Hematopoietic multipotent progenitor cell treated with erythropoietin and hydrocortisone succinate and interleukin-3 and kit ligand, for 4 days (in vitro differentiated cells): ENCODE results near the gene OR5B3.
"Not testable (repeated sequence)": the region's sequence is repeated elsewhere in the genome, so short reads cannot be mapped to it uniquely, and the experiment has no call there.

Experiments used
- DNase-seq: peaks from one replicate; pipeline ENCODE4 v3.0.0-alpha.2; 2015

The OR5B3 gene

DNA sequence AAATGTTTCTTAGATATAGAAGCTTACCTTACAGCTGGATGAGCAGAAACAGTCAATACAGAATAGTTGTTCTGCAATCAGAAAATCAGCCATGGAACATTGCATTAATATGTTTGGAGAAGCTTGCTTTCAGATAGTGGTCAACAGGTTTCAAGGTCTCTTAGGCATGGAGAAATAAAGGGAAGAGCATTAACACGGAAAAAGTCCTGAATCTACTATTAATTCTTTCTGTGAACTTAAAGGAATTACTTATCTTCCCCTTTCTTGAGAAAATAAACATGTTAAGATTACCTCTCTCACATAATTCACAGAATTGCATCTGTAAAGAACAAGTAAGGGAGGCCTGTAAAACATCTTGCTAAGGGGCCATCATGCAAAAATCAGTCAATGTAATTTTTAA lies at the start of gene OR5B3:
Gene OR5B3, minus strand, starts transcription at position 101 of the 400 bp plus-strand sequence. CDS start 3,465 bp downstream, outside the sequence.
- no peak for DNase-seq

GRCh38 chr11:58451585-58451984 lies 44.9 kb upstream of the OR5B3 start:
- DNase-seq, result no peak

DNA sequence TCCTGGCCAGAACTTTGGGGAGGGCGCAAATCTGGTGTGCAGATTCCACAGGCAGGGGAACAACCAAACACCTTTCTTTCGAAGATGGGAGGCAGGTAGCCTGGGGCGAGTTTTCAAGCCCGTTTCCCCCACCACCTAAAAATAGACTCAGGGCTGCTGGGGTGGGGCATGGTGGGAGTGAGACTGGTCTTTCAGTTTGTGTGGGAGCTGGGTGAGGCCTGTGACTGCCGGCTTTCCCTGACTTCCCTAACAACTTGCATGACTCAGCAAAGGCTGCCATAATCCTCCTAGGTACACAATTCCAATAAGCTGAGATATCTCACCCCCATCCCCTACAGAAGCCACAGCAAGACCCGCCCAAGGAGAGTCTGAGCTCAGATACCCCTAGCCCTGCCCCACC lies 39.6 kb upstream of the OR5B3 start:
- no peak for DNase-seq

- no peak for DNase-seq
These were observed 37.6 kb upstream of the OR5B3 start for GRCh38 chr11:58444300-58444699.

GRCh38 chr11:58442136-58442535 lies 35.5 kb upstream of the OR5B3 start, which contains the start of gene OR5B12:
OR5B12 (minus strand) TSS chr11:58442236; CDS start chr11:58440151, 2,085 bp downstream.
- DNase-seq, result no peak

- no peak for DNase-seq
These were observed 31.8 kb upstream of the OR5B3 start for GRCh38 chr11:58438486-58438885.

GRCh38 chr11:58434217-58434616 lies 27.5 kb upstream of the OR5B3 start:
- no peak for DNase-seq

GRCh38 chr11:58433638-58434203 lies 27.0 kb upstream of the OR5B3 start:
- peak; percentile 2 for DNase-seq

DNA sequence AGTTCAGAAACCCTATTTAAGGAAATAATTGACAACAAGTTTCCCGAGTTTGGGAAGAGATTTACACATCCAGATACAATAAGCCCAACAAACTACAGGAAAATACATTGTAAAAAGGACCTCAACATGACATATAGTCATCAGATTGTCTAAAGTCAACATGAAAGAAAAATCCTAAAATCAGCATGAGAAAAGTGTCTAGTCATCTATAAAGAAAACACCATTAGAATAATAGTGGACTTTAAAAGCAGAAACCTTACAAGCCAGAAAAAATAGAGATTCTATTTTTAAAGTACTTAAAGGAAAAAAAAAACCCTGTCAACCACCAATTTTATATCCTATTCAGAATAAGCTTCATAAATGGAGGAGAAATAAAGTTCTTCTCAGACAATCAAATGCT lies 22.6 kb upstream of the OR5B3 start:
- no peak for DNase-seq

DNA sequence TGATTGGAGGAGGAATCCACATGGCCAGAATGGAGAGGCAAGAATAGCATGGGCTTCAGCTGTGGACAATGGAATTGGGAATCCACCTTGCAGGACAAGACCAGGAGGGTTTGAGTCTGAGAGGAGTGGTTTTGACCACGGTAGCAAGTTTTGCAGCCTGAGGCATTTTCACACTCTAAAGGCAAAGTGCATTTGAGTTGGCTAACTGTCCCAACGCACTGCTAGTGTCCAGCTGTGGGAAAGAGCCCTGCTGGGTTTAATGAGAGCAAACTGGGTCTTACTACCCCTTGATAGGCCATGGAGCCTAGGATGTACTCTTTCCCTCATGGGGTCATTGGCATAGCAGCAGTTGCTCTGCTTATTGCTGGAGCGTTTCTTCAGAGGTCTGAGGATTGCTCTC lies 21.3 kb upstream of the OR5B3 start, which contains the start of gene OR5B2:
Gene OR5B2, minus strand, starts transcription at position 101 of the 400 bp plus-strand sequence. CDS start 4,860 bp downstream, outside the sequence.
- no peak for DNase-seq

- not testable (repeated sequence) for DNase-seq
These were observed 7.1 kb downstream of the OR5B3 start for GRCh38 chr11:58399622-58400021.

GRCh38 chr11:58395581-58395980 lies 11.1 kb downstream of the OR5B3 start:
- DNase-seq, result no peak

DNA sequence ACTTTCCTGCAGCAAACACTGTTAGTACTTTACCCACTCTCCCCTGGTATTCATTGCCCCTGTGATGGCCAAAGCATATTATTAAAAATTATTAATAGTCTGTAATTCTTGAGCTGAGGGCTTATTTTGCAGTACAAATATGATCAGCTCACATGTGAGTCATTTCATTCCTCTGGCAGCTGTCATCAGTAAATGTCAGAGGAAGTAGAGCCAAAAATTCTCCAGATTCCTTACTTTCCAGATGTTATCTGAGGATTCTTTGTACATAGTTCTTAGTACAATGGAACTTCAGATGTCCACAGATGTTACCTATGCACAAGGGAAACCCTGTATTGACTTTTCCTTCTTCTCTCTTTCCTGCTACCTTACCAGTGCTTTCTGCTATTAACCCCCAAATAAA lies 12.5 kb downstream of the OR5B3 start:
- no peak for DNase-seq

DNA sequence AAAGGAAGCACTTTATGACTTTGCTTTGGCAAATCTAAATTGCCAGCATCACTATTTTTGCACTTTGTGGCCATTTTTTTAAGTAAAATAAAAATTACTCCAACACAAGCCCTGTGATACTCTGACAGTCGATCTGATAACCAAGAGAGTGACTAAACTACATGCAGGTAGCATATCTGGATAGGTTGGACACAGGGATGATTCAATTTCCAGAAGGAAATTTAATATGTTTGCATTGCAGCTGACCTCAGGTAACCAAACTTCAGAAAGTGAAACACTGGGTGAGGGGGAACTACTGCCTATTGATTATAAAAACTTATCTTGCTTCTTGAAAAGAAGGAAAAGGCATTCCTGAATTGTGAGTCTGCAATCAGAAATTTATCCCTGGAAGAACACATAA lies 13.9 kb downstream of the OR5B3 start:
- DNase-seq, result no peak

DNA sequence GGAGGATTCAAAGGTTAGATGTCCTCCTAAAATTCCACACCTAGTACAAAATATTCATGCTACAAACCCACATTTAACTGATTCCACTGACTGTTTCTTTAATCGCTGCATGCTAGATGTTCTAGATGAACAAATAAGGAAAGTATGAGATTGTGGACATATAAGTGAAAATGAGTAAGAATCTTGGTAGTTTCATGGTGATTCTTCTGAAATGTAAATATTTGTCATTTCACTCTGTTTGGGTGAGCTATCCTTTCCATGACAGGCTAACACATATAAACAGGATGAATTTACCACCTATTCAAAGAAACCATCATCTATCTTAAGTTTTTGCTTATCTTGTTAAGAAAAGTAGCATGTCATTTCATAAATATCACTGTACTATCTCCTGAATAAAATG lies 14.8 kb downstream of the OR5B3 start:
- no peak for DNase-seq

DNA sequence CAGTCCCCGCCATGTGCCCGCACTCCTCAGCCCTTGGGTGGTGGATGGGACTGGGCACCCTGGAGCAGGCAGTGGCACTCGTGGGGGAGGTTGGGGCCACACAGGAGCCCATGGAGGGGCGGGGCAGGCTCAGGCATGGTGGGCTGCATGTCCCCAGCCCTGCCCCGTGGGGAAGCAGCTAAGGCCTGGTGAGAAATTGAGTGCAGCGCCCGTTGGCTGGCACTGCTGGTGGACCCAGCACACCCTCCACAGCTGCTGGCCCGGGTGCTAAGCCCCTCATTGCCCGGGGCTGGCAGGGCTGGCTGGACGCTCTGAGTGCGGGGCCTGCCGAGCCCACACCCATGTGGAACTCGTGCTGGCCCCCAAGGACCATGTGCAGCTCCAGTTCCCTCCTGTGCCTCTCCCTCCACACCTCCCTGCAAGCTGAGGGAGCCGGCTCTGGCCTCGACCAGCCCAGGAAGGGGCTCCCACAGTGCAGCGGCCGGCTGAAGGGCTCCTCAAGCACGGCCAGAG lies 16.1 kb downstream of the OR5B3 start:
- no peak for DNase-seq

DNA sequence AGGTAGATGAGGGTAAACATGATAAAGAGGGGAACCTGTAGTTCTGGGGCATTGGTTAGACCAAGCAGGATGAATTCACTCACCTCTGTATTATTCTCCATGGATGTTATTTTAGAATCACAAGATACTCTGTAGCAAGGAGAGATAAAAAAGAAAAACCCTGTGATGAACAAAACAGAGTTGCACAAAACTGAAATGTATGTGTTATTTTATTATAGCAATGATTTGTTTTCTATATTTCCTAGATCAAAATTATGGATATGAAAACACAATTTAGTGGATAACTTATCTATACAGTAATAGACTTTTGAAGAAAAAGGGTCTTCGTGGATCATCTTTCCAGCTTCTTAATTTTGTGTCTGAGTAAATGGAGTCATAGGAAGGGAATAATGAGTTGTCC lies 47.7 kb downstream of the OR5B3 start, which contains the start of gene OR5B17:
Gene OR5B17, minus strand, starts transcription at position 101 of the 400 bp plus-strand sequence. Its CDS starts 0 bp downstream, at position 101.
- no peak for DNase-seq

DNA sequence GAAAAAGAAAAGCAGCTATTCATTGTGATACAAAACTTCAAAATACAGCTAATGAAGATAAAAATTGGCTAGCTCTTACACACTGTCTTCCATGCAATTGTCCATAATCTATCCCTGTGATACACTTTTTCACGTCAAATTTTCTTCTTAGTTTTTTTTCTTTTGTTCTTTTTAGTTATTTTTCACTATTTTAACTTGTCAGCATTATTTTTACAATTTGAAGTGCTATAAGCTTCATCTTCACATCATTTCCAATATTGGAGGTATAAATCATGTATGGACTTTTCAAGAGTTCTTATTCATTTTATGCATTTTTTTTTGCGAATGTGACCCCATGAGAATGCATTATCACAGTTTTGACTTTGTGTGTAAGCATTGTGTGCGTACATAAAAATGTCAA lies 51.9 kb downstream of the OR5B3 start:
- no peak for DNase-seq
